RWPE2 (cell line): ENCODE results near the gene MBNL1.
A peak's percentile ranks its signal among the peaks of the same experiment; 100 is the strongest.

Experiments
- ATAC-seq: fragments of 200-7000 bp; cut with Tn5 transposase; 3 replicates; pipeline ENCODE4 v1.9.1; 2021; ENCODE audit warnings: low read depth
- DNase-seq: peaks from one replicate; pipeline ENCODE4 v3.0.0-alpha.2; 2020; ENCODE audit warnings: low spot score
- H3K27ac ChIP-seq: fragments of 450-650 bp; 2 replicates; pipeline ENCODE4 v1.5.1; 2017; ENCODE audit warnings: mild to moderate bottlenecking; ENCODE audit not compliant: poor library complexity, severe bottlenecking
- H3K27me3 ChIP-seq: fragments of 250-450 bp; sonication (Bioruptor Pico); 2 replicates; pipeline ENCODE4 v1.5.1; 2021; ENCODE audit warnings: mild to moderate bottlenecking, moderate library complexity; ENCODE audit not compliant: insufficient read depth, poor library complexity, severe bottlenecking
- H3K36me3 ChIP-seq: fragments of 250-450 bp; sonication (Bioruptor Pico); 2 replicates; pipeline ENCODE4 v1.5.1; 2020; ENCODE audit warnings: low read depth, mild to moderate bottlenecking, moderate library complexity
- H3K4me1 ChIP-seq: fragments of 250-450 bp; sonication (Bioruptor Pico); 2 replicates; pipeline ENCODE4 v1.5.1; 2021; ENCODE audit warnings: mild to moderate bottlenecking, moderate library complexity; ENCODE audit not compliant: insufficient read depth, poor library complexity, severe bottlenecking
- H3K4me3 ChIP-seq: fragments of 250-450 bp; sonication (Bioruptor Pico); 2 replicates; pipeline ENCODE4 v1.5.1; 2021; ENCODE audit warnings: mild to moderate bottlenecking, moderate library complexity; ENCODE audit not compliant: severe bottlenecking
- H3K9me3 ChIP-seq: fragments of 250-450 bp; sonication (Bioruptor Pico); 2 replicates; pipeline ENCODE4 v1.5.1; 2021; ENCODE audit warnings: mild to moderate bottlenecking, moderate library complexity; ENCODE audit not compliant: severe bottlenecking
- TF ChIP-seq, protein P1 (sequence below): fragments of 450-650 bp; IDR thresholded peaks from one replicate; pipeline ENCODE4 v1.5.1; 2017; ENCODE audit warnings: mild to moderate bottlenecking, moderate library complexity; ENCODE audit not compliant: poor library complexity, severe bottlenecking

Gene MBNL1

DNA sequence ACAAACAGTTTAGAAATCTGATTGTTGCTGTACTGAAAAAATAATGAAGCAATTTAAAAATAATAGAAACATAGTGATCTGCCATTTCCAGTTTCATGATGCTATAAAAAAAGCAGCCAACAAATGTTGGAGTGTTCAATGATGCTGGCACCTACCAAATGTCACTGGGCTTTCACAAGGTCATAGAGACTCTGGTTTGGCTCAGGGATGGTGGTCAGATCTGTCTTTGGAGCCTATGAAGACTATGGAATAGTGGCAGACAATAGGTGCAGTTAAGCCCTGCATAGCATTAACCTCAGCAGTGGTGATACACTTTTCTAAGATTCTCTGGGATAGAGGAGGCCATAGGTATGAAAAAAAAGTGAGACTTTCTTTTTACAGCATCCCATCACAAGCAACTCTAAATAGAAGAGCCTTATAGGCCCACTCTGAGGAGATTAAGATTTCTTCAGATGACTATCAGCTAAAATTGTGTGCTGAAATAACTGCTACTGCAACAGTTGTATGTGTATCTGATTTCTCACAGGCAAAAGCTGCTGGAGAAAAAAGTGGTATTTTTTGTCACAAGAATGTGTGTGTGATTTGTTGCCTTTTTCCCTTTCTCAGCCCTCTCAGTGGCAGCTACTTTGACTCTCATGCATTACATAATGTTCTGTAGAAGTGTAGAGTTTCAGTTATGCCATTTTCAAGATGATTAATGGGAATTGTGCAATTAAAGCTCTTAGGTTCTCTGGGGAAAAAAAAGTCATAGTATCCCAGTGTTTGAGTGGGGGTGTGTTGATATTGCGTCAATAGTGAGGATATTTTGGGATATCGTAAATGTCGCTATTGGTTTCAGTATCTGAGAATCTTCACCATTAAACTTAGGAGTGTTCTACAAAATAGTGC, 137.4 kb downstream of the MBNL1 start:
- Histone ChIP-seq H3K4me1 (peaks cover 20% of the 10 kb centered on the region), H3K27ac (peak overlapping the region; percentile 33), H3K4me3 (peak overlapping the region; percentile 9), H3K9me3 (no peaks in the 10 kb centered on the region), H3K36me3 (no peaks in the 10 kb centered on the region), H3K27me3 (no peaks in the 10 kb centered on the region)
- TF ChIP-seq, protein P1, sequence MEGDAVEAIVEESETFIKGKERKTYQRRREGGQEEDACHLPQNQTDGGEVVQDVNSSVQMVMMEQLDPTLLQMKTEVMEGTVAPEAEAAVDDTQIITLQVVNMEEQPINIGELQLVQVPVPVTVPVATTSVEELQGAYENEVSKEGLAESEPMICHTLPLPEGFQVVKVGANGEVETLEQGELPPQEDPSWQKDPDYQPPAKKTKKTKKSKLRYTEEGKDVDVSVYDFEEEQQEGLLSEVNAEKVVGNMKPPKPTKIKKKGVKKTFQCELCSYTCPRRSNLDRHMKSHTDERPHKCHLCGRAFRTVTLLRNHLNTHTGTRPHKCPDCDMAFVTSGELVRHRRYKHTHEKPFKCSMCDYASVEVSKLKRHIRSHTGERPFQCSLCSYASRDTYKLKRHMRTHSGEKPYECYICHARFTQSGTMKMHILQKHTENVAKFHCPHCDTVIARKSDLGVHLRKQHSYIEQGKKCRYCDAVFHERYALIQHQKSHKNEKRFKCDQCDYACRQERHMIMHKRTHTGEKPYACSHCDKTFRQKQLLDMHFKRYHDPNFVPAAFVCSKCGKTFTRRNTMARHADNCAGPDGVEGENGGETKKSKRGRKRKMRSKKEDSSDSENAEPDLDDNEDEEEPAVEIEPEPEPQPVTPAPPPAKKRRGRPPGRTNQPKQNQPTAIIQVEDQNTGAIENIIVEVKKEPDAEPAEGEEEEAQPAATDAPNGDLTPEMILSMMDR: no peak
- DNase-seq (no peak), ATAC-seq (peak; percentile 86)

GRCh38 chr3:152413240-152413639, 144.5 kb downstream of the MBNL1 start:
- TF ChIP-seq, protein P1: no peak
- DNase-seq (no peak), ATAC-seq (no peak)
- peaks cover 31% of the 10 kb centered on the region for H3K36me3 ChIP-seq
- H3K27me3 ChIP-seq: no peaks in the 10 kb centered on the region
- no peaks in the 10 kb centered on the region for H3K4me1 ChIP-seq
- no peaks in the 10 kb centered on the region for H3K9me3 ChIP-seq
- H3K4me3 ChIP-seq: no peak overlapping the region
- H3K27ac ChIP-seq: no peak overlapping the region

DNA sequence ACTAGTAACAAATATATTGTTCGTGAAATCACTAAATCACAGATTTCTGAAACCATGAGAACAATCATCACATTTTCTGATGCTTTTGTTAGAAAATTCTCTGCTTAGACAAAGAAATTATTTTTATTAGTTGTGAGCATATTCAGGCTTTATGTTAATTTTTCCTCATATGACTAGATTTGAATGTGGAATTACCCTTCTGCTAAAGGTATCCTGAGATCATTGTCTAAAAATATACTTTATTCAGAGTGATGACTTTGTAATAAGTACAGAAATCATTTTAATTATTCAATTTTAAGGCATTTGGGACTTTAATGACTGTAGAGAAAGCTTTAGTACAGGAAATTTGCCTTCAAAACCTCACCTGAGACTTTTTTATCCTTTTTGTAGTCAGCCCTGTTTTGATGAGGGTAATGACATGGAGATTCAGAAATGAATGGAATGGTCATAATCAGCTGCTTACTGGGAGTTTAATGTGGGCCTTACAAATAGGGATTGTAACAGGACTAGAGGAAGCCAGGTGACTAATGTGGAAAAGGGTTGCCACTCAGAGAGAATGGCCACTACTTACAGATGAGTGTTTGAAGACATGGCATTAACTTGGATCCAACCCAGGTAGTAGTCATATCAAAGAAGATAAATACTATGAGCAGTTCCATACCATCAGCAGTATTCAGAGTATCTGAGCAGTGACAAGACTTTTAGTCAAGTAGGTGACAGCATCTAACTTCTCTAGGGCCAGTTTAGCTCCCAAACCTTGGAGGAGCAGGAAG, 148.3 kb downstream of the MBNL1 start:
- ATAC-seq (no peak), DNase-seq (no peak)
- no peaks in the 10 kb centered on the region for H3K4me1 ChIP-seq
- H3K27ac ChIP-seq: no peak overlapping the region
- peaks cover 57% of the 10 kb centered on the region for H3K36me3 ChIP-seq
- H3K9me3 ChIP-seq: no peaks in the 10 kb centered on the region
- TF ChIP-seq, protein P1: no peak
- H3K27me3 ChIP-seq: no peaks in the 10 kb centered on the region
- no peak overlapping the region for H3K4me3 ChIP-seq

DNA sequence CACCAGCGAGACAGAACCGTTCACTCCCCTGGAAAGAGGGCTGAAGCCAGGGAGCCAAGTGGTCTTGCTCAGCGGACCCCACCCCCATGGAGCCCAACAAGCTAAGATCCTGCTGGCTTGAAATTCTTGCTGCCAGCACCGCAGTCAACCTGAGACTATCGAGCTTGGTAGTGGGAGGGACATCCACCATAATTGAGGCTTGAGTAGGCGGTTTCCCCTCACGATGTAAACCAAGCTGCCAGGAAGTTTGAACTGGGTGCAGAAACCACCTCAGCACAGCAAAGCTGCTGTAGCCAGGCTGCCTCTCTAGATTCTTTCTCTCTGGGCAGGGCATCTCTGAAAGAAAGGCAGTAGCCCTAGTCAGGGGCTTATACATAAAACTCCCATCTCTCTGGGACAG, 151.0 kb downstream of the MBNL1 start:
- DNase-seq: no peak
- H3K36me3 ChIP-seq: peaks cover 47% of the 10 kb centered on the region
- H3K9me3 ChIP-seq: no peaks in the 10 kb centered on the region
- no peaks in the 10 kb centered on the region for H3K27me3 ChIP-seq
- H3K4me3 ChIP-seq: no peak overlapping the region
- ATAC-seq: no peak
- TF ChIP-seq, protein P1: no peak
- H3K27ac ChIP-seq: no peak overlapping the region
- H3K4me1 ChIP-seq: no peaks in the 10 kb centered on the region
